HG03095 (cell line): ENCODE measurements around the gene SPDYE1.
A peak's percentile ranks its signal among the peaks of the same experiment; 100 is the strongest.
"Not testable (repeated sequence)": the region's sequence is repeated elsewhere in the genome, so short reads cannot be mapped to it uniquely, and the experiment has no call there.

Experiments used
- ATAC-seq: cut with Tn5 transposase; IDR thresholded peaks from one replicate; pipeline ENCODE4 v1.9.1; 2021; ENCODE audit warnings: moderate library complexity; ENCODE audit not compliant: unreplicated experiment

SPDYE1 gene, protein sequence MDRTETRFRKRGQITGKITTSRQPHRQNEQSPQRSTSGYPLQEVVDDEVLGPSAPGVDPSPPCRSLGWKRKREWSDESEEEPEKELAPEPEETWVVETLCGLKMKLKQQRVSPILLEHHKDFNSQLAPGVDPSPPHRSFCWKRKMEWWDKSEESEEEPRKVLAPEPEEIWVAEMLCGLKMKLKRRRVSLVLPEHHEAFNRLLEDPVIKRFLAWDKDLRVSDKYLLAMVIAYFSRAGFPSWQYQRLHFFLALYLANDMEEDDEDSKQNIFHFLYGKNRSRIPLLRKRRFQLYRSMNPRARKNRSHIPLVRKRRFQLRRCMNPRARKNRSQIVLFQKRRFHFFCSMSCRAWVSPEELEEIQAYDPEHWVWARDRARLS

DNA sequence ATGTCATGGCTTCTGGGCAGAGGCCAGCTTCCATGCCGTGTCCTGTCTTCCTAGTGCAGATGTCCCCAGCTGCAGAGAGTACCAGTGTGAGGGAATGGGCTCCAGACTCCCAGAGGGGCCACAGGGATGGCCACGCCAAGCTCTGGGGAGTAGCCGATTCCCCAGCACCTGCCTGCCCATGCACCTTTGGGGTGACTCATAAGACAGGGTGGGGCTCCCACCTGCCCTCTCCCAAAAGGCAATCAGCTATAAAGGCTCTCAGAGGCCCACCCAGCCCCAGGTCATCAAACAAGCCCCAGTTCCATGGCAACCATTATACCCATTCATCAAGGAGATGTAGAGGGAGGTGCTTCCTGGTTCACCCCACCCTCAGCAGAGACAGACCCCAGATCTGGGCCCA lies at the start of gene SPDYE1:
SPDYE1 (plus strand) TSS at position 366 of the 400 bp plus-strand sequence. CDS start 2,053 bp downstream, outside the sequence.
- ATAC-seq, result not testable (repeated sequence)

DNA sequence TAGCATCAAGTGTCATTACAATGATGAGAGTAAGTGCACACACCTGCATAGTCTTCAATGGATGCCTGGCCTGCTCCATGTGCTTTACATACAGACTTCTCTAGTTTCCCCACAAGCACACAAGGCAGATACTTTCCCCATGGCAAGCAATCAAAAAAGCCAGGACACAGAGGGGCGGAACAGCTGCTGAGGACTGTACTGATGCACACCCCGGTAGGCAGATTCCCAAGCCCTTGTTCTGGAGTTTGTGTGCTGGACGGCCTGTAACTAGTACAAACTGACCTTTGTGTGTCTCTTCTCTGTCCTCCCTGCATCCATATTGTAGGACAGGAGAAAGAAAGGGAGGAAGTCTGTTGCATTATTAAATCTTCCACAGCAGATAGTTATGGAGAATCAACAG lies 45.7 kb upstream of the SPDYE1 start:
- ATAC-seq, result no peak

DNA sequence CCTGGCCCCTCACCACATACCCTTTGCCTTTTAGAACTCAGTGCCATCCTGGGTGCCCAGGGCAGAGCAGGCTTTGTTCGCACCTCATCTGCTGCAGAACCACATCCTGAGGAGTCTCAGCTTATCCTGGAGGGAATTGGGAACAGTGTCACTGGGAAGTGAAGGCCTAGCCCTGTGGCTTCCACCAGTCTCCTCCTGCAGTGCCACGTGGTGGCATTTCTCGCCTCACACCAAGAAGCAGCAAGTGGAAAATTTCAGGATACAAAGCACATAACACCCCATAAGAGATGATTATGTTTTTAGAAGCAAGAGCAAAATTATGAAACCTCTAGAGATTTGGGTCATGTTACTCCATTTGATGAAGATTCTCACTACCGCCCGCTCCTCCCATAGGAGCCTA lies 44.6 kb upstream of the SPDYE1 start:
- ATAC-seq, result no peak

DNA sequence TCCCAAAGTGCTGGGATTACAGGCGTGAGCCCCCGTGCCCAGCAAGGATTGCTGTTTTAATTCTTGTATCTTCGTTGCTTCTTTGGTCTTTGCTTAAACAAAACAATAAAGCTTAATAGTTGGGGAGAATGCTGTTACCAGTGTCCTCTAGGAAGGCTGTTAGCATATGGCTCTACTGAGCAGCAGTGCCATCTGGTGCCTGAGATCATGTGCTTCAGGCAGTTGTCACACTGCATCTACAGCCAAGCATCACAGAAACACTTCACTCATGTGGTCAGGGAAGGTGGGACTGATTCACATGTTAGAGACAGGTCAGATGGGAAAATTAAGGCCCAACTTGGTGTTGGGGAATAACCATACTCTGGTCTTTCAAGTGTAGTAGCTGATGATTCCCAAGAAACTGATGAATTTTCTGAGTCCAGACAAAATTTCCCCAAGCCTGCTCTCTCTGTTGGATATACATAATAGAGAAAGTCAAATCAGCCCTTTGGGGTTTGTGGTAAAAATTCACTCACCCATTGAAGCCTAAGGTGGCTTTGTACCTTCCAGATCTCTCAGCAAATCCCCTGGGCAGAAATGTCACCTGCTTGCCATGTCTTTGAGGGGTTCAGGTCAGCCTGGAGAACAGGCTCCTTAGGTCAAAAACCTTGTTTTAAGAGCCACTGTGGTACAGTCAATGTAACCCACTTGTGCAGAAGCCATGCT lies 43.0 kb upstream of the SPDYE1 start:
- peak; percentile 70 for ATAC-seq

DNA sequence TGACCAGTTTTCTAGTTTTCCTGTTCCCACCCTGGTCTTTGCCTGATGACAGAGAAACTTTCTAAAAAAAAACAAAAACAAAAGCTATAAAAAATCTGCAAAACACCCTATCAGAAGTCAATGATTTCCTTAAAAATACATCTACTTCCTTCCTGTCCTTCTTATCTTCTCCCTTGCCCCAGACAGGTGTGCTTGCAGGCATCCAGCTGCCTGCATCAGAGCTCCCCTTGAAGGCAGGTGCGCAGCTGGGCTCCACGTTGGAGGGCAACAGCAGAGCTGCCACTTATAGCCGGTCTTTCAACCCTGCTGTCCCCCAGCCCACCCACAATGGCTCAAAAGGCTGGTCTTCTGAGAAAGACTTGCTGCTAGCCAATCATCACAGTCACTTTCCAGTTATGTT lies 41.7 kb upstream of the SPDYE1 start:
- ATAC-seq, result no peak

DNA sequence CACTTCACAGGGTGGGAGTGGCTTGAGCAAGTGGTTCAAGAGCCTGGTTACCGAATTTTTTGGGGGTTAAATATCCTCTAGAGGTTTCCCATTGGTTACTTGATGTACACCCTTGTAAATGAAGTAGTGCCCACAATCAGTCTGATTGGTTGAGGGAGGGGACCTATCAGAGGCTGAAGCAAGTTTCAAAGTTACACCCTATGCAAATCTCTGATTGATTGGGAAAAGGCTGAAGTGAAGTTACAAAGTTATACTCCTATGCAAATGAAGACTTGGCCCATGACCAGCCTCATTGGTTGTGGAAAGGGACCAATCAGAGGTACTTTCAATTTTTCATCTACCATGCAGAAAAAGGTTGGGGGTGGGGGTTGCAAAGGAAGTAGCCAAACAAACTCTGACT lies 36.8 kb upstream of the SPDYE1 start:
- ATAC-seq, result no peak

DNA sequence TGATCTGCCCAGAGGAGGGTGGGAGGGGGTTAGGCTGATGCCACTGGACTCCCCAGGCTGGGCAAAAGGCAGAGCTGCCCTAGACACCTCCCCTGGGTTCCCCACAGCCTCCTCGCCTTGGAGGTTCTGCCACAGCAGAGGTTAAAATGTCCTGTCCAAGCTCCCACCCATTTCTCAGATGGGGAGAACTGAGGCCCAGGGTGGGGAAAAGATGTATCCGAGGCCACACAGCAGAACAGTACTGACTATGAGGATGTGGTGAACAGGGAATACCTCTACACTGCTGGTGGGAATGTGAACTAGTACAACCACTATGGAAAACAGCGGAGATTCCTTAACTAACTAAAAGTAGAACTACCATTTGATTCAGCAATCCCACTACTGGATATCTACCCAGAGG lies 31.3 kb upstream of the SPDYE1 start:
- ATAC-seq, result not testable (repeated sequence)

DNA sequence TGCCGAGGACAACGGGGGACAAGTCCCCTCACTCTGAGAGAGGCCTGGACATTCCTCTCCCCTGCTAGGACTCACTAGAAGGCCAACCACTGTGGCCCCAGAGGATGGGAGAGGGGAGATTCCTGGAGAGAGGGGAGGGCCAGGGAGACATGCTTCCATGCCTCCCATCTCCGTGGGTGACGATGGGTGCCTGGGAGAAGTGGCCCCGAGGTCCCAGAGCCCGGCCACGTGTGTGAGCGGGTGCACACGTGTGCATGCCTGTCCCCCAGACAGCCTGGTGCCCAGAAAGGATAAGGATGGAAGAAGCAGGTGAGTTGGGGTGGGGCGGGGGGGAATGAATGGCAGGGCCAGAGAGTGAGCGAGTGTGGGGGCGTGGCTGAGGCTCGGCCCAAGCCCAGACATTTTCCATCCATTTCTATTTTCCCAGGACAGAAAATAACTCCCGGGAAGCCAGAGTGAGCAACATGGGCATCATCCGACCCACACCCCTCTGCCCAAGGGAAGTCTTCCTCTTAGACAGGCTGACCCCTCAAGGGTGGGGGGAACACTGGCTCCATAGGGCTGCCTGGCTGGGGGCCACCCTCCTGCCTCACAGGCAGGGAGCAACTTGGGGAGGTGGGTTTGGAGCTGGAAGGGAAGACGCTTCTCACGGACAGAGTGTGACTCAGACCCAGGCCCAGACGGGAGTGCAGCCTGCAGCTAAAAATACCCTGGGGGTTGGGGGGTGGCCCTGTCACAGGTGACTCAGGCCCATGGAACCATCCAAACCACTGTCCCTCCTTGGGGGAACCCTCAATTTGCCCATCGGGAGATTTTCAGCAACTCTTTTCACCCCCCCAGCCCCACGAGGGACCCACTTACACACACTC lies 29.3 kb upstream of the SPDYE1 start:
- not testable (repeated sequence) for ATAC-seq

DNA sequence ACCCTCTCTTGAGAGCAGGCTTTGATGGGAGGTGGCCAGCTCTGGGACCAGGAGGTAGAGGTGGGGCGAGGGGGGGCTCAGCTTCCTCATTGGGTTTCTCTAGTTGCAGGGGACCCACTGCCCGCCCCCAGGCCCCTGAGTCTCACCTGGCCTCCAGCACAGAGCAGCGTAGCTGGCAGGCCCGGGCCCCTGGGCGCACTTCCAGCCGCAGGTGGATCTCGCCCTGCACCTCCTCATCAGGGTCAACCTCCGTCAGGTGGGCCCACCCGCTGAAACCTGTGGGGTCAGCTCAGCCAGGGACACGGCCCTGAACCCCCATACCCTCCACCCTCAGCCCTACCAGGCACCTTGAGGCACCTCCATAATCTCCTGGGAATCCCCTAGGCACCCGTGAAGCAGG lies 28.1 kb upstream of the SPDYE1 start:
- not testable (repeated sequence) for ATAC-seq

DNA sequence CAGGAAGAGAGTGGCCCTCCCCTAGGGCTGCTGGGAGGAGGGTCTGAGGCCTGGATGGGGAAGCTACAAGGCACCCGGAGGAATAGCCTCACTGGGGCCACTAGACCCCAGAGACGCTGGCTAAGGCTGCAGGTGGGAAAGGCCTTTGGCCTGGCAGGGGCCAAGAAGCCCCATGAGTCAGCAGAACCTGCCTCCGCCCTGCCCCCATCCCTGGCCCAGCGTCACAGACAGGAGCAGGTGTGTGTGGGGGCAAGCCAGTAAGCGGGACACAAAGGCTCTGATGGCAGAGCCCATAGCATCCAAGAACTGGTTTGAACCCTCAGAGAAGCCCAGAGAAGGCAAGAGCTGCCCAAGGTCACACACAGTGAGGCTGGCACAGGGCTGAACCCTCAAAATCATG lies 27.0 kb upstream of the SPDYE1 start:
- ATAC-seq, result not testable (repeated sequence)

DNA sequence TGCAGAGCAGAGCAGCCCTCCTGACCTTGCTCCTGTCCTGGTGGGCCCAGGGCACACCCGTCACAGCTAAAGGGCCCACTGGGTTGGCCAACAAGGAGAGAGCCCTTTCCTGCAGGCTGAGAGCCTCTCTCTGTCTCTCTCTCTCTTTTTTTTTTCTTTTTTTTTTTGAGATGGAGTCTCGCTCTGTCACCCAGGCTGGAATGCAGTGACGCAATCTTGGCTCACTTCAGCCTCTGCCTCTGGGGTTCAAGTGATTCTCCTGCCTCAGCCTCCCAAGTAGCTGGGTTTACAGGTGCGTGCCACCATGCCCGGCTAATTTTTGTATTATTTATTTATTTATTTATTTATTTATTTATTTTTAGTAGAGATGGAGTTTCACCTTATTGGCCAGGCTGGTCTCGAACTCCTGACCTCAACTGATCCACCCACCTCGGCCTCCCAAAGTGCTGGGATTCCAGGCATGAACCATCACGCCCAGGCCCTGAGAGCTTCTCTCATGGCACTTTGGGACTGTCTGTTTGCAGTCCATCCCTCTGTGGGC lies 23.6 kb upstream of the SPDYE1 start:
- not testable (repeated sequence) for ATAC-seq

DNA sequence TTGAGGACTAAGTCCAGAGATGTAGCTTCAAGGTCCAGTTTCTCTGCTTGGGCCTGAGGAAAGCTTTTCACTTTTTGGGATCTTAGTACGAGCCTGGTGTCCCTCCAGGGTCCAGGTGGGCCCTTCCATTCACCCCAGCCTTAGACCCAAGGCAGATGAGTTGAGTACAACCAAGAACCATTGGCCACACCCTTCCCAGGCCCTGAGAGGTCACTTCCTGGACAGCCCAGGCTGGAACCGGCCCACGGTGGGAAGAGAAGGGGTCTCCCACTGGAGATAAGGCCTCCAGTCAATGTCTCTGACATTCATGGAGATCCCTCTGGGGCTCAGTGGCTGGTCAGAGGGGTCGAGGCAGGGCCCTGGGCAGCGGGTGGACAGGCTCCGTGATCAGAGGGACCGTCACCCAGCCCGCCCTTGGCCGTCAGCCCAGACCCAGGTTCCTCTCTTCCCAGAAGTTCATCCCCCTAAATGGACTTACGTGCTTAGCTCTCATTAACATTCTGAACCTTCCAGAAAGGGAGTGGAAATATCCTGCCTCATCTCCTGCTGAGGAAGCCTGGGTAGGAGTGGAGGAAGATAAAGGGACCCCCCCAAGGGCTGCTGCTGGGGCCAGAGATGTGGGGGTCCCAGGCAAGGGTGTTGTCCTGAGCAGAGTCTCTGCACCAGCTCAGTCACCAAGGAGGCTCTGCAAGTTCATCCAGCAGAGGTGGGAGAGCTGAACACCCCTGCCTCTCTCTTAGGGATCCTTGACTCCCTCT lies 22.8 kb upstream of the SPDYE1 start:
- not testable (repeated sequence) for ATAC-seq

DNA sequence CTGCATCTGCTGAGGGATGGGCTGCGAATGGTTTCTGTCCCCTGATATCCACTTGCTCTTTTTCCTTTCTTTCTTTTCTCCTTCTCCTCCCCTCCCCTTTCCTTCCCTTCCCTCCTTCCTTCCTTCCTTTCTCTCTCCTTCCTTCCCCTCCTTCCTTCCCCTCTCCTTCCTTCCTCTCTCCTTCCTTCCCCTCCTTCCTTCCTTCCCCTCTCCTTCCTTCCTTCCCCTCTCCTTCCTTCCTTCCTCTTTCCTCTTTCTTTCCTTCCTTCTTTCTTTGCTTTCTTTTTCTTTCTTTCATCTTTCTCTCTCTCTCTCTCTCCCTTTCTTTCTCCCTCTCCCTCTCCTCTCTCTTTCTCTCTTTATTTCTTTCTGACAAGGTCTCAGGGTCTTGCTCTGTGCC lies 20.2 kb upstream of the SPDYE1 start:
- no peak for ATAC-seq

DNA sequence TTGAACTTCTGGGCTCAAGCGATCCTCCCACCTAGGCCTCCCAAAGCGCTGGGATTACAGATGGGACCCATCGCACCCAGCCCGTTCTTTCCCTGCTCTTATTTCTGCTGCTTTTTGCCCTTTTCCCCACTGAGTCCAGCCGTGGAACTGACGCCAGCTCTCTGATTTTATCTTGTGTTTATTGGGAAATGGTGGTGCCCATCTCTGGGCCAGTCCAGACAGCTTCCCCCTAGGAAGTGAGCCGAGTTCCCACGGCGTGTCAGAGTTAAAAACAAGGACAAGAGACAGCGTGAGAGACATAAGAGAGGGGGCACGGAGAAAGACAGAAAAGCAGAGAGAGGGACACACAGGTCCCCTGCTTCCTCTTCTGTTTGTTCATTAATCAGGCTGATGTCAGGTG lies 19.6 kb upstream of the SPDYE1 start:
- ATAC-seq, result not testable (repeated sequence)

DNA sequence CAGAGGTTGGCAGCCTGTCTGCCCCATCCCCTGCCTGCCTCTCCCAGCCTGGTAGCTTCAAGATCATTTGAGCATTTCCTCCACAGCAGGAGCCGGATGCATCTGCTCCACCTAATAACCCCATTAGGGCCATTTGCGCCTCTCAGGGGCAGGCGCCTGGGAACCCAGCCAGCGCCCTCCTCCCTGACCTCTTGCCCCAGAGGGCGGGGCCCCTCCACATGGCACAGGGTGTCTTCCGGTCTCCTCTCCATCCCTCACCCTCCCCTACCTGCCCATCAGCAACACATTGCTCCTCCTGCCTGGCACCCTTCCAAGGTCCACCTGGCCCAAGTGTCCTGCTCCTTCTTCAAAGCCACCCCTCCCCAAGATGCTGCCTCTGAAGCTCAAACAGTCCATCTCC lies 14.8 kb upstream of the SPDYE1 start:
- not testable (repeated sequence) for ATAC-seq

DNA sequence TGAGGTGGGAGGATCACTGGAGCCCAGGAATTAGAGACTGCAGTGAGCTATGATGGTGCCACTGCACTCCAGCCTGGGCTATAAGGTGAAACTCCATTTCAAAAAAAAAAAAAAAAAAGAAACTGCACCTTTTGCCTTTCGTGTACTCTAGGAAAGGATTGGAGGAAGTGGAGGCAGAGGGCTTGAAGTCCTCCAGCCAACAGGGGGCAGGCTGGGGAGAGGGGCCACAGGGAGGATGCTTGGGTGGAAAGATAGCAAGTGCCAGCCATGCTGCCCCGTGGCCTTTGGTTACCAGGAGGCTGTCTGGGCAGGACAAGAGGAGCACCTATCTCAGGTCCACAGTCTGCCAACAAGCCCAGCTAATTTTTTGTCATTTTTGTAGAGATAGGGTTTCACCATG lies 14.0 kb upstream of the SPDYE1 start:
- ATAC-seq, result not testable (repeated sequence)

DNA sequence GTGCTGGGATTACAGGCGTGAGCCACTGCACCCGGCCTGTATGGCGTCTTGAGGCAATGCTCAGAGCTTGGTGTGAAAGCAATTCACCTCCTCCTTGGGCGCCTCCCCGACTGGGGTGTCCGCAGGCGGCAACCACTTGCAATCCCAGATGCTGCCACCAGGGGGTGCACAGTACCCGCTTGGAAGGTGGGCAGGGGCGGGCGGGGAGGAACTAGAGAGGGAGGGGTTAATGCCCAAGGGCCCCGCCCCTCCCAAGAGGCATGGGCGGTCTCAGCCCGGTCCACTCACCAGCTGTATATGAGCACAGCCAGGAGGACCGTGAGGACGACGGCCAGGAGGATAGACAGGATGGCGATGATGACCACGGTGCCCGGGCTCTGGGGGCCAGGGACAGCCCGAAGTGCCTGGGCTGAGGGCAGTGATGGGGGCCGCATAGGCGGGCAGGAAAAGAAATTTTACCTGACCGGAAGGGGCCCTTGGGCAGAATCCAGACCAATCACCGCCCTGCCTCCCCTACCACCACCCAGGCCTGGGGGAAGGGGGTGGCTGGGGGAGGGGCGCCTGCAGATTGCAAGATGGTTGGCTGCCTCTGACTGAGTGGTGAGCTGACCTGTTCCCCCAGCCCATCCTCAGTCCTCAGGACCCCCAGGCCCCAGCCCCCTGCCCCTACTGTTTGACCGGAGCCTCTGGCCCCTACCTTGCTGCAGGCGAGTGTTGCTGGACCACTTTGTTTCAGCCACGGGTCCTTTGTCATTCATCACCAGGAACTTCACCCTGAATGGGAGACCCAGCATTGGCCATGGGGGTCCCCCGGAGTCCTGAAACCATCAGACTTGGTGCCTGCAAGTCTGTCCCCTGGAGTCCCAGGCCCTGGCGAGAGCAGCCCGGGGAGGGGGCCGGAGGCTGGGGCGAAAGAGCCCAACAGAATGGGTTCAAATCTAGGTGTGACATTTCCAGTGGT lies 11.5 kb upstream of the SPDYE1 start:
- peak; percentile 74 for ATAC-seq

DNA sequence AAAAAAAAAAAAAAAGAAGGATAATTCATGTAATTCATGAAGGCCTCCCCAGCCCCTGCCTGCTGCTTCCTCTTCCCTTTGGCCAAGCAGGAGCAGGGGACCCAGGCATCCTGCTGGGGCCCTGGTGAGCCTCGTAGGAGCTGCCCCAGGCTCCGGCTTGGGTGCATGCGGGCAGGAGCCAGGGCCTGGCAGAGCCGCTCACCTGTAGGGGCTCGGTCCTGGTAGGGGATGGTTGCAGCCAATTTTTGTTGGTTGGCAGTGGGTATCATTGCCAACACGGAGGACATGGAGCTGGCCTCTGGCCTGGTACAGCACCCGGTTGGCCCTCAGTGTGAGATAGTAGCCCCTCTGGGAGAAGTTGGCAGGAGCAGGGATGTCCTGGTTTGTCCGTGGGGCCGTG lies 10.2 kb upstream of the SPDYE1 start:
- ATAC-seq, result not testable (repeated sequence)

DNA sequence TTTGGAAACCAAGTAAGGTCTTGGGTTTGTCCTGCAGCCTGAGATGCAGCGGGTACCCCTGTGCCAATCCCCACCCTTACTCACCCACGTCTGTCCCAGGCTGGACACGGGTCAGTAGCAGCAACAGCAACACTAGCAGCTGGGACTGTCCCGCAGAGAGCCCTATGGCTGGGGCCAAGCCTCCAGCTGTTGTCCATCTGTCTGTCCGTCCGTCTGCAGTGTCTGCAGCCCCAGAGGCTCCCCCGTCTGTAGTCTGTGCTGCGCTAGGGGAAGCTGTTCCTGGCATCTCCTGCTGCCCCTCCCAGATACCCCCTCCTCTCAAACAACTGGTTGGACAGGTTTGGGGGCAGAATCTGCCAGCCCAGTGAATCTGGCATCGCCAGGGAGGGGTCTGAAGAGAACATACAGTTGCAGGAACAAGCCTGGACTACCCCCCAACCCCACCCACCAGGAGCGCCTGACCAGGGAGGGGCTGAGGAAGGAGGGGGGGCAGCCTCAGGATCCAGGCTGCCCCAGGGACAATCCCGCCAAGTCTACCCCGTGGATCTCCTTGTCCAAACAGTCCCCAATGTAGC lies 7.6 kb upstream of the SPDYE1 start:
- ATAC-seq, result not testable (repeated sequence)
